PC-3 (cell line): ENCODE data around the gene MPV17. TPM values are rescaled to one million over a fixed set of nuclear protein-coding genes. Genes with fewer than 3 reads are reported as not detected.
"Not testable (repeated sequence)": the region's sequence is repeated elsewhere in the genome, so short reads cannot be mapped to it uniquely, and the experiment has no call there.

Source experiments
- ATAC-seq: fragments of 200-7000 bp; cut with Tn5 transposase; 2 replicates; pipeline ENCODE4 v1.9.1; 2020; ENCODE audit warnings: mild to moderate bottlenecking, moderate library complexity
- BruUV-seq: library from RNA; stranded (reverse); fragments of 400-500 nt; replicated peaks from 2 replicates; lab custom pipeline; 2021; lab: Mats Ljungman, UMichigan
- CTCF ChIA-PET: fragments of 300-600 bp; sonication (Branson Sonifier 250); formaldehyde crosslinking; loops from one replicate; lab custom pipeline; 2022; ENCODE audit warnings: antibody characterized with exemption; lab: Charles Lee
- POLR2A ChIA-PET: fragments of 300-600 bp; sonication (Branson Sonifier 250); formaldehyde crosslinking; loops from one replicate; lab custom pipeline; 2022; ENCODE audit warnings: antibody characterized with exemption; ENCODE audit not compliant: unreplicated experiment; lab: Charles Lee
- DNase-seq: peaks from one replicate; pipeline ENCODE4 v3.0.0-alpha.2; 2015
- H2AFZ ChIP-seq: fragments of 300-600 bp; sonication (generic); 2 replicates; pipeline ENCODE4 v1.6.0; 2016; ENCODE audit warnings: antibody characterized with exemption, low read length
- H3F3A ChIP-seq: fragments of 300-600 bp; sonication (generic); one replicate; pipeline ENCODE4 v1.6.0; 2017; ENCODE audit warnings: antibody characterized with exemption, low read length, control low read depth, mild to moderate bottlenecking; ENCODE audit not compliant: unreplicated experiment
- H3K27ac ChIP-seq: fragments of 300-600 bp; sonication (generic); 2 replicates; pipeline ENCODE4 v1.5.1; 2016; ENCODE audit warnings: mild to moderate bottlenecking, low read length
- H3K27me3 ChIP-seq: fragments of 300-600 bp; sonication (generic); 2 replicates; pipeline ENCODE4 v1.6.1; 2016; ENCODE audit warnings: low read length, mixed read lengths
- H3K36me3 ChIP-seq: fragments of 300-600 bp; sonication (generic); 2 replicates; pipeline ENCODE4 v1.6.1; 2016; ENCODE audit warnings: low read depth, mixed run types, low read length, mixed read lengths
- H3K4me1 ChIP-seq: fragments of 300-600 bp; sonication (generic); 2 replicates; pipeline ENCODE4 v1.5.1; 2016; ENCODE audit warnings: low read length; ENCODE audit not compliant: insufficient read depth
- H3K4me2 ChIP-seq: fragments of 300-600 bp; sonication (generic); 2 replicates; pipeline ENCODE4 v1.6.0; 2016; ENCODE audit warnings: low read length
- H3K4me3 ChIP-seq: fragments of 300-600 bp; sonication (generic); 2 replicates; pipeline ENCODE4 v1.5.1; 2016; ENCODE audit warnings: mild to moderate bottlenecking, low read length, mixed read lengths
- H3K79me2 ChIP-seq: fragments of 300-600 bp; sonication (generic); 2 replicates; pipeline ENCODE4 v1.6.1; 2017; ENCODE audit warnings: low read length, mixed read lengths
- H3K9ac ChIP-seq: fragments of 300-600 bp; sonication (generic); 2 replicates; pipeline ENCODE4 v1.6.0; 2016; ENCODE audit warnings: mild to moderate bottlenecking, low read length
- H3K9me2 ChIP-seq: fragments of 300-600 bp; sonication (generic); replicated peaks from 2 replicates; pipeline ENCODE4 v1.6.1; 2016; ENCODE audit warnings: mixed run types, low read length, mixed read lengths
- H3K9me3 ChIP-seq: fragments of 300-600 bp; sonication (generic); 2 replicates; pipeline ENCODE4 v1.6.1; 2016; ENCODE audit warnings: low read length, mixed read lengths
- H4K20me1 ChIP-seq: fragments of 300-600 bp; sonication (generic); 2 replicates; pipeline ENCODE4 v1.6.1; 2016; ENCODE audit warnings: low read length, mixed read lengths
- CTCF ChIP-seq: fragments of 300-600 bp; sonication (generic); conservative IDR thresholded peaks from 2 replicates; pipeline ENCODE4 v1.5.1; 2017; ENCODE audit warnings: antibody characterized with exemption, low read depth, mild to moderate bottlenecking, low read length
- EZH2 ChIP-seq: fragments of 300-600 bp; sonication (generic); IDR thresholded peaks from one replicate; pipeline ENCODE4 v1.6.1; 2017; ENCODE audit warnings: antibody characterized with exemption, mild to moderate bottlenecking, low read length; ENCODE audit not compliant: unreplicated experiment
- EZH2phosphoT487 ChIP-seq: fragments of 300-600 bp; sonication (generic); IDR thresholded peaks from 2 replicates; pipeline ENCODE4 v1.6.1; 2018; ENCODE audit warnings: mild to moderate bottlenecking, antibody characterized with exemption, low read length, borderline replicate concordance
- intact Hi-C: fragments of 100-400 bp; cut with micrococcal nuclease; formaldehyde crosslinking; loops from 2 replicates; pipeline ENCODE4 v1.9.0; 2023
- total RNA-seq: library from RNA; depleted of rRNA; stranded (reverse); fragments of >200 nt; gene quantifications from 2 replicates; pipeline ENCODE4 v1.2.3, GENCODE V29; 2014

The MPV17 gene
- total RNA-seq, 1 experiment from 2014 or later, result 59.2 TPM

- no peak for TF ChIP-seq EZH2phosphoT487
- TF ChIP-seq CTCF, result no peak
- no peak for TF ChIP-seq EZH2
- Histone ChIP-seq H3F3A (no peaks in the 10 kb centered on the region), H3K79me2 (no peaks in the 10 kb centered on the region), H2AFZ (no peak overlapping the region), H4K20me1 (no peaks in the 10 kb centered on the region), H3K27me3 (no peaks in the 10 kb centered on the region), H3K4me3 (no peak overlapping the region), H3K27ac (no peak overlapping the region), H3K9me2 (no peaks in the 10 kb centered on the region), H3K4me2 (no peak overlapping the region), H3K9ac (no peak overlapping the region), H3K4me1 (0 out of 2 replicates have a peak, but pooled peaks cover 4% of the 10 kb centered on the region), H3K36me3 (no peaks in the 10 kb centered on the region), H3K9me3 (no peaks in the 10 kb centered on the region)
- DNase-seq (no peak), ATAC-seq (no peak)
- BruUV-seq, result no TSS peak
- ChIA-PET CTCF (interaction anchor here (1.1 kb wide), 1 partner anchor 26 kb away, joined by 4 read pairs; no protein-coding TSS in a partner anchor), POLR2A (no interaction called here)
- intact Hi-C loops, result no loop called here
These were observed 17.4 kb downstream of the MPV17 start for GRCh38 chr2:27305516-27305915.

GRCh38 chr2:27304488-27305240 lies 18.2 kb downstream of the MPV17 start:
- CTCF ChIA-PET, result interaction anchor here (1.1 kb wide), 1 partner anchor 25 kb away, joined by 4 read pairs; no protein-coding TSS in a partner anchor

GRCh38 chr2:27303093-27304025 lies 19.5 kb downstream of the MPV17 start:
- no peaks in the 10 kb centered on the region for H3K27me3 ChIP-seq
- H4K20me1 ChIP-seq, result no peaks in the 10 kb centered on the region
- no peaks in the 10 kb centered on the region for H3K9me3 ChIP-seq
- ATAC-seq, result peak; percentile 49
- no peaks in the 10 kb centered on the region for H3K36me3 ChIP-seq
- no peaks in the 10 kb centered on the region for H3K9me2 ChIP-seq
- H3F3A ChIP-seq, result no peaks in the 10 kb centered on the region
- peak; percentile 82 for DNase-seq
- intact Hi-C loops, result loop anchor here (1.0 kb wide), 3 partner anchors 23 to 205 kb away; no protein-coding TSS in a partner anchor
- H3K4me2 ChIP-seq, result peak overlapping the region; percentile 75
- ChIA-PET CTCF (interaction anchor here (0.6 to 2.0 kb wide), 11 partner anchors 10 to 206 kb away, joined by 3 to 13 read pairs (median 4); partner anchors contain the start of gene PREB), POLR2A (interaction anchor here (0.6 to 0.8 kb wide), 3 partner anchors 20 to 1258 kb away, joined by 3 to 5 read pairs (median 4); partner anchors contain the start of gene KHK)
- peak overlapping the region; percentile 62 for H3K4me3 ChIP-seq
- TF ChIP-seq EZH2 (no peak), CTCF (peak; percentile 81)
- H3K9ac ChIP-seq, result 0 out of 2 replicates have a peak overlapping the region, but pooled peaks have one; percentile 6
- H3K27ac ChIP-seq, result no peak overlapping the region
- H3K4me1 ChIP-seq, result peaks cover 12% of the 10 kb centered on the region
- H3K79me2 ChIP-seq, result no peaks in the 10 kb centered on the region
- no TSS peak for BruUV-seq
- H2AFZ ChIP-seq, result peak overlapping the region; percentile 89

More at GRCh38 chr2:27304488-27305240, 18.2 kb downstream of the MPV17 start:
- no TSS peak for BruUV-seq
- Histone ChIP-seq H3K36me3 (no peaks in the 10 kb centered on the region), H3K9me2 (no peaks in the 10 kb centered on the region), H3K4me1 (0 out of 2 replicates have a peak, but pooled peaks cover 4% of the 10 kb centered on the region), H3F3A (no peaks in the 10 kb centered on the region), H4K20me1 (no peaks in the 10 kb centered on the region), H2AFZ (no peak overlapping the region), H3K27ac (no peak overlapping the region), H3K9me3 (no peaks in the 10 kb centered on the region), H3K79me2 (no peaks in the 10 kb centered on the region), H3K4me2 (no peak overlapping the region), H3K4me3 (no peak overlapping the region), H3K27me3 (no peaks in the 10 kb centered on the region), H3K9ac (no peak overlapping the region)
- intact Hi-C loops, result no loop called here
- DNase-seq (no peak), ATAC-seq (no peak)
- no peak for TF ChIP-seq EZH2phosphoT487
- POLR2A ChIA-PET, result interaction anchor here (0.5 kb wide), 2 partner anchors 12 to 244 kb away, joined by 4 to 10 read pairs; no protein-coding TSS in a partner anchor

- H3K4me3 ChIP-seq, H3K4me2 ChIP-seq, BruUV-seq, POLR2A ChIA-PET, H3K9me2 ChIP-seq, H3F3A ChIP-seq, H3K27ac ChIP-seq, CTCF ChIA-PET, H4K20me1 ChIP-seq, ATAC-seq, H2AFZ ChIP-seq, H3K9ac ChIP-seq, H3K36me3 ChIP-seq, H3K27me3 ChIP-seq, intact Hi-C loops, H3K9me3 ChIP-seq, H3K79me2 ChIP-seq, DNase-seq: not testable (repeated sequence)
- H3K4me1 ChIP-seq, result peaks cover 16% of the 10 kb centered on the region
These were observed 22.3 kb downstream of the MPV17 start for GRCh38 chr2:27300606-27301005.
